ENCODE measurements around the gene NFILZ. TPM values are rescaled to one million over a fixed set of nuclear protein-coding genes. Genes with fewer than 3 reads are reported as not detected.
A peak's percentile ranks its signal among the peaks of the same experiment; 100 is the strongest.

The NFILZ gene
- total and polyA plus RNA-seq, 2 of the 8 experiments (the other 6 are each of a cell fraction or from before 2014, with no cell fraction given): not detected

DNA sequence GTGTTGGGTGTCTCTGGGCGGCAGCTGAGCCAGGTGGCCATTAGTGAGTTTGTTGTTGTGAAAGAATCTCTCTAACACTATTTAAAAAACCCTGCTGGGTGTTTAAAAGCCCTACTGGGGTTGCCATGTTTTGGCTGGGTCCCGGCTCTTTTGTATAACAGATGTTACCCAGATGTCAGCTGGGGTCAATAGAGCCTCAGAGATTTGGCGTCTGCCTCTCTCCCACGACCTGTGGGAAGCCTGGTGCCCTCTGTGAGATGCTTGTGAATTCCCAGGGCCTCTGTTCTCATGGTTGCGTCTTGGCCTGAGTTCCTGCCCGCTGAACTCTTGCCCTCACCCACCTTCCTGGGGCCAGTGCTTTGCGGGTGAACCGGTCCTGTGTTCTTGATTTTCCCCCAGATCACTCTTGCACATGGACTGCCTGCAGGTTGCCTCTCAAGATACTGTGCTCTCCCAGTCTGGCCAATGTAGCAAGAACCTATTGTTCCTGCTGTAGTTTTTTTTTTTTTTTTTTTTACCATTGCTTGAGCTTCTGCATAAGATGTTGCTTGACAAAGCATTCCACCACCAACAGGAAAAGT is 9.5 kb downstream of the NFILZ start:
- H2BK15ac ChIP-seq (ENCODE audit: low read length): no peak overlapping the region
- no peak overlapping the region for H3K14ac ChIP-seq (ENCODE audit: insufficient read length)
- H3K27me3 ChIP-seq (replicated peaks in 1 of 4; ENCODE audit: control insufficient read depth in 3 of 4, extremely low read depth in 1 of 4, insufficient read depth in 3 of 4, low read length in 3 of 4): peaks cover 0 to 13% (median 8%) of the 10 kb centered on the region in 4 experiments; a peak in 3 of 7 replicates
- 41% methylated on average over 8 of the region's 8 CpGs; no CpG with 5 or more reads in 1 of the 2 experiments for WGBS, 2 experiments (ENCODE audit: extremely low coverage in 1 of 2, insufficient coverage in 1 of 2, insufficient read length in 1 of 2, insufficient replicate concordance in 2 of 2, low coverage in 1 of 2, low lambda C conversion rate in 2 of 2, missing lambda C conversion rate in 1 of 2)
- FAIRE-seq (no peak), DNase-seq (ENCODE audit: low read depth in 1 of 2, low spot score in 2 of 2) (no peak)
- ChIA-PET CTCF (ENCODE audit: partially characterized antibody) (interaction anchor here (0.7 to 1.6 kb wide), 3 partner anchors 8 to 69 kb away, joined by 3 to 9 read pairs (median 4); no protein-coding TSS in a partner anchor), POLR2A (ENCODE audit: partially characterized antibody) (no interaction called here)
- H3K9me3 ChIP-seq (ENCODE audit: insufficient read depth in 2 of 2, low read depth in 1 of 2, low read length in 1 of 2): peaks cover 0 to 5% of the 10 kb centered on the region in 2 experiments; a peak in 2 of 4 replicates
- no peak for TF ChIP-seq RXRA (IDR thresholded peaks at IDR 0.05; ENCODE audit: insufficient read depth, low read depth, low read length)
- no peak for TF ChIP-seq KDM5A (IDR thresholded peaks at IDR 0.05; ENCODE audit: low read length)
- no peak for TF ChIP-seq HDAC2 (IDR thresholded peaks at IDR 0.05; ENCODE audit: borderline replicate concordance in 1 of 2, low read depth in 2 of 2, low read length in 2 of 2)
- peak; percentile 50; the same call in 1 of the 2 replicates for TF ChIP-seq KDM1A (IDR thresholded peaks at IDR 0.05; ENCODE audit: borderline replicate concordance, low read length)
- TF ChIP-seq, protein P1, sequence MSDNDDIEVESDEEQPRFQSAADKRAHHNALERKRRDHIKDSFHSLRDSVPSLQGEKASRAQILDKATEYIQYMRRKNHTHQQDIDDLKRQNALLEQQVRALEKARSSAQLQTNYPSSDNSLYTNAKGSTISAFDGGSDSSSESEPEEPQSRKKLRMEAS (IDR thresholded peaks at IDR 0.05): no peak
- TF ChIP-seq SIX5 (IDR thresholded peaks at IDR 0.05; ENCODE audit: low read depth, low read length): no peak
- TF ChIP-seq YY1 (IDR thresholded peaks at IDR 0.05; ENCODE audit: low read depth, low read length): no peak
- no peak for TF ChIP-seq BACH1 (IDR thresholded peaks at IDR 0.05; ENCODE audit: low read length)
- no peak for TF ChIP-seq MAFK (IDR thresholded peaks at IDR 0.05; ENCODE audit: low read depth, low read length)
- TF ChIP-seq SP4 (IDR thresholded peaks at IDR 0.05; ENCODE audit: low read length): no peak
- TF ChIP-seq SRF (IDR thresholded peaks at IDR 0.05; ENCODE audit: low read depth, low read length): no peak
- no peak for TF ChIP-seq TEAD4 (IDR thresholded peaks at IDR 0.05; ENCODE audit: low read depth, low read length)
- peak; percentile 86 for TF ChIP-seq TCF12 (IDR thresholded peaks at IDR 0.05; ENCODE audit: low read depth, low read length)
- TF ChIP-seq TAF1 (IDR thresholded peaks at IDR 0.05; ENCODE audit: low read depth, low read length): no peak
- no peak for TF ChIP-seq KDM4A (IDR thresholded peaks at IDR 0.05; ENCODE audit: low read depth, low read length, severe bottlenecking)
- H4K20me1 ChIP-seq (replicated peaks in 1 of 2; ENCODE audit: control insufficient read depth in 1 of 2, insufficient read depth in 2 of 2, low read length in 2 of 2): no peaks in the 10 kb centered on the region
- H2BK5ac ChIP-seq (ENCODE audit: low read depth, low read length): no peak overlapping the region
- no peak overlapping the region for H2BK12ac ChIP-seq (ENCODE audit: low read depth, low read length)
- H3K79me2 ChIP-seq (ENCODE audit: control insufficient read depth in 1 of 2, insufficient read depth in 2 of 2, low read length in 2 of 2): no peaks in the 10 kb centered on the region
- no peak overlapping the region for H3K4me2 ChIP-seq (ENCODE audit: insufficient read depth in 1 of 2, low read depth in 2 of 2, low read length in 2 of 2)
- H4K8ac ChIP-seq (ENCODE audit: extremely low read depth, insufficient read depth, low read length): no peak overlapping the region
- H3K27ac ChIP-seq (ENCODE audit: low read depth, low read length): no peak overlapping the region
- H3K56ac ChIP-seq (replicated peaks; ENCODE audit: insufficient read length, low read depth, low read length): no peak overlapping the region
- no peaks in the 10 kb centered on the region for H3K36me3 ChIP-seq (ENCODE audit: control insufficient read depth in 2 of 4, insufficient read depth in 4 of 4, low read length in 3 of 4)
- H2BK20ac ChIP-seq (ENCODE audit: low read length): no peak overlapping the region
- H3K4ac ChIP-seq (replicated peaks; ENCODE audit: insufficient read length, low read depth, low read length): no peak overlapping the region
- H2BK120ac ChIP-seq (replicated peaks; ENCODE audit: low read depth, low read length): no peak overlapping the region
- H2AFZ ChIP-seq (ENCODE audit: low read length): no peak overlapping the region
- H3K18ac ChIP-seq (ENCODE audit: extremely low read depth, low read length): peak overlapping the region; percentile 60; the same call in 1 of the 2 replicates
- no peak overlapping the region for H4K5ac ChIP-seq (ENCODE audit: insufficient read length, low read depth, low read length)
- H4K91ac ChIP-seq (replicated peaks; ENCODE audit: insufficient read length, low read length): no peak overlapping the region
- no peak overlapping the region for H2AK5ac ChIP-seq (ENCODE audit: low read depth, low read length)
- H3K79me1 ChIP-seq (ENCODE audit: low read depth, low read length): no peaks in the 10 kb centered on the region
- no peaks in the 10 kb centered on the region for H3K23me2 ChIP-seq (ENCODE audit: low read depth, low read length)
- no peaks in the 10 kb centered on the region for H3K4me1 ChIP-seq (replicated peaks in 1 of 4; ENCODE audit: control insufficient read depth in 3 of 4, insufficient read depth in 4 of 4, low read length in 3 of 4)
- H3K23ac ChIP-seq (ENCODE audit: insufficient read length): no peak overlapping the region
- H3K9ac ChIP-seq (replicated peaks in 1 of 4; ENCODE audit: extremely low read depth in 1 of 4, low read depth in 3 of 4, low read length in 3 of 4): no peak overlapping the region
- H3K4me3 ChIP-seq (ENCODE audit: extremely low read depth in 1 of 4, insufficient read depth in 2 of 4, low read depth in 3 of 4, low read length in 4 of 4): no peak overlapping the region

Measured in H1 (cell line).